Stimulated activated CD4-positive, alpha-beta T cell treated with anti-CD3 and anti-CD28 coated beads, Interleukin-1b, Interleukin-23, amount 100 ng/mL, for 4 hours (primary cell): ENCODE data around the gene P4HB.

Experiments
- DNase-seq, 2 donors: peaks; one replicate each; pipeline ENCODE4 v3.0.0-alpha.2; 2020; ENCODE audit warnings: low read depth in 2 of 2

Gene P4HB

DNA sequence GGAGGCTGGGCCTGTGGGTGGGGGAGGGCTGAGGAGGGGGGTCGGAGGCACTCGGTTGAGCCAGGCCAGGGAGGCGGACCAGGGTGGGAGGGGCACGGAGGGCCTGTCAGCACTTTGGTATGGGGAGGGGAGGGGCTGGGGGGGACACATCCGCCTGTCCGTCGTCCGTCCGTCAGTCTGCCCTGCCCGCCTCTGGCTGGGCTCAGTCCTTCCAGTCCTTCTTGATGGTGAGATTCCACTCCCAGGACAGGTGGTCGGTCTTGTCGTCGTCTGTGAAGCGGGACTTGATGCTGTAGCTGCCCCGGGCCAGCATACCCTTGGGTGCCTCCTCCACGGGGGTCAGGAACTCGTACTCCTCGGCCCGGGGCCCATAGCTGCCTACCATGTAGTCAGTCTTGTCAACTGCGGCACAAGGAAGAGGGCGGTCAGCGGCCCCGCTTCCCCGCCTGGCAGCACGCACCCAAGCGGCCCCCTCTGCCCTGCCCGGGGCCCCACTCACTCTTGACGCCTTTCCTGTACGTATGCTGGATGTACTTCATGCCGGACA is 8.4 kb upstream of the P4HB start:
- DNase-seq = no peak

DNA sequence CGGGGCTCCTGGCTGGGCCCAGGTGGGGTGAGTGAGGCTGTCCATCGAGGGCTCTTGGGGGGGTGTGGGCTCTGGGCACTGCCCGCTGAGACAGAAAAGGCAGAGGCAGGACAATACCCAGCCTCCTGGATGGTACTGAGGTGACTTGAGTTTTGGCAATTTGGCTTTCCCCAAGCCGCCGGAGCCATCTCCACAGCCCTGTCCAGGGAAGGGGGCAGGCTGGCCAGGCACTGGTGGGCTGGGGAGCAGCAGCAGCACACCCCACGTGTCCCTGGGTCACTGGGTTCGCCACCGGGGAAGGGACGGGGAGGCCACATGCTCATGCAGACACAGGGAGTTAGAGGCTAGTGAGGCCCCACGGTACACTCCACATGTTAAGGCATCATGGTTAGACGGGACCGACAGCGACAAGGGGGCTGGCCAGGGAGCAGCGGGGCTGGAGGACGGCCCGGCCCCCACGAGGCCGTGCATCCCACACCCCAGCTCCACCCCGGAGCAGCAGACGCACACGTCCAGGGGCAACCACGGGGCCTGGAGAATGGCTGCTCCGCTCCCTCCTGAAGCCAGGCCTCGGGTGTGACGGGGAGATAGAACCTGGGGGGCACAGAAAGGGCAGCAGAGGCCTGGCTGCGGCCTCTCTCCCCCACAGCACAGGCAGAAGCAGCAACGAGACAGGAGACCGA is 7.8 kb upstream of the P4HB start:
- DNase-seq = no peak

DNA sequence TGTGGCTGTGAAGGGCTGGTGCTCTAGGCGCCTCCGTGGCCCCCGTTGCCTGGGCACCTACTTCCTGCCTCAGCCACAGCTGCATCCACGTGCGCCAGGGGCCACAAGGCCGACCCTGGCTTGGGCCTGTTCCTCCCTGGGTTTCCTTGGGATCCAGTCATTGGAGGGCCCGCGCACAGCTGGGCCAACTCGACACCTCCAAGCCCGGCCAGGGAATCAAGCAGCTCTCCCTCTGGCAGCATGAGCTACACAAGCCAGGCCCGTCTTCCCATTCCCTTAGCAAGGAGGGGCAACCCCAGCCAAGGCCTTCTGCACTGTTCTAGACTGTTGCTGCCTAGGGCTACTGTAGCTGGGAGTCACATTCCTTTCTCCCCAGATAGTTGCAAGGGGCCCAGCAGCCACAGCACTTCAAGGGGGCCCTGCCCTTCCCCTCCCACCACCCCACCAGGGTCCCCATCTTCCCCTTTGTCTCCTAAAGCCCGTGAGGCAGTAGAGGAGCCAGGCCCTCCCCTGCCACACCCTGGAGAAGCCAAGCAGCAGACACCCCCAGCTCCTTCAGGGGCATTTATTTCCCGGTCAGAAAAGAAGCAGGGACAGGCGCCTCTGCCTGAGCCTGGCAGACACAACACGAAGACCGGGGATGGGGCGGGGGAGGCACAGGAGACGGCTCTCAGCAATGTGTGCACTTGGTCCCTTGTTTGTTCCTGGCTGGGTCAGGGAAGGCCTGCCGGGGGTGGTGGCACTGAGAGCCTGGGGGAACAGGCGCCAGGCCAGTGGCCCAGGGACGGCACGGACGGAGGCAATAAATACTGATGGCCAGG is 7.0 kb upstream of the P4HB start:
- DNase-seq = peak in 1 of 2 donors; percentile 27

DNA sequence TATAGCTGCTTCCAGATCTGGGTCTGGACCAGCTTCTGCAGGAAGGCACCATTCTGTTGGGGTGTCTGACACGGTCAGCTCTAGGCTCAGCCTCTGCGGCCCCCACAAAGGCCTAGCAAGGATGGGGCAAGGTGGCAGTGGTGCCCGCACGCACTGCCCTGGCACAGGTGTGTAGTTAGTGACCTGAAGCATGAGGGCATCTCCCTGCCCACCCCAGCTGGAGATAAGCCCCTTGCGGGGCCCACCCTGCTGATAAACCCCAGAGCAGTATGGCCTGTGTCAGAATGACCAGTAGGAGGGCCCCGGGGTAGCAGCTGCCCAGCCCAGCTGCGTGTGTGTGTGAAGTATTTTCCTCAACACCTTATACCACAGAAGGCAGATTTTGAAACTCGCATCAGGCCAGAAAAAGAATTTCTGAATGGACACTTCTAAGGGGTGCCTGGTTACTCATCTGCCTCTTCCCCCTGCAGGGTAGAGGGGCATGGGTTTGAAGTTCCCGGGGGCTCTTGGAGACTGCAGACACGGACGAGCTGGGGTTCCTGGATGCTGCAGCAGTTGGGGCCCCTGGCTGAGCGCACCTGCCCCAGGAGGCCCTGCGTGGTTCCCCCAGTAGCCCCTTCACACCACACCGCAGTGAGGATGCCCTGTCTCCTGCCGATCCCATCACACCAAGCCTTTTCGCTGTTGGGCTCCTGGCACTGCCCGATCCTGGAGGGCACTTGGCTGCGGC is 6.3 kb upstream of the P4HB start:
- no peak for DNase-seq

DNA sequence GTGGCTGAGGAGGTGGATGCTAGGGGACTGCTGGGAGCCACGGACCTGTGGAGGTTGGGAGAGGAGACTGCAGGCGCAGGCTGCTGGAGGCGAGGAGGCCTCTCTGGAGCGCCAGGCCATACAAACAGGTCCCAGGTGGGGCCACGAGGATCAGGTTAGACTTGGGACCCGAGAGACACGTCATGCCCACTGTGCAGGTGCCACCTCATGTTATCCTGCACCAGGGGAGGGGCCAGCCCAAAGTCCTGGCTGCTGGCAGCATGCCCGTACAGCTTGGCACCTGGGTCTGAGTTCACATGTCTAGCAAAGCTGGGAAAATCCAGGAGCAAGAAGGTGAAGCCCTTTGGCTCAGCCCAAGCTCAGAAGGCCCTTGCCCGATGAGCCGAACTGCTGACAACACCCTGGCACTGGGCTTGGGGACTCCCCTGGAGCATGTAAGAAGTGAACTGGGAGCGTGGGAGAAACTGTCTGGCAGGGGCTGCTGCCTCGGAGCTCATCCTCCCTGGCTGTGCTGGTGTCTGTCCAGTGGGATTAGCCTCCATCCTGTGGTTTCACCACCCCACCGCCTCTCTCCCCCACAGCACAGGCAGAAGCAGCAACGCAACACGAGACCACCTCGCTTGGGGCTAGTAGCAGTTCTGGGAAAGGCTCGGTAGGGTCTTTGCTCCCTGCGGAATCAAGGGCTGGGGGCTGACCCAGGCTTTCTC is 5.6 kb upstream of the P4HB start:
- DNase-seq = no peak

DNA sequence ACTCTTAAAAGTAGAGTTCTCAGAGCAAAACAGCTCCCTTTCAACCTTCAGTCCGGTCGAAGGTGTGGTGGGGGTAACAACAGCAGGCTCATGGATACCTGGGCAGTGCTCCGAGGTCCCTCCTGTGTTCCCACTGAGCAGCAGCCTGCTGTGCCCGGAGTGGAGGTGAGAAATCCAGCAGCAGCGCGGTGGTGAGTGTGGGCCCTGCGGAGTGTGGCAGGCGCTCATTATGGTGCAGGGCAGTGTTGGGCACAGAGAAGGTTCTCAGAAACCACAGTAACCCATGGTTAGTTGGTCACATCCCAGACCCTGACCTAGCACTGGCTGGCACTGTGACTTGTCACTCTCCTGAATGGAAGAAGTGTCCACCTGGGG is 5.0 kb upstream of the P4HB start:
- DNase-seq = no peak

DNA sequence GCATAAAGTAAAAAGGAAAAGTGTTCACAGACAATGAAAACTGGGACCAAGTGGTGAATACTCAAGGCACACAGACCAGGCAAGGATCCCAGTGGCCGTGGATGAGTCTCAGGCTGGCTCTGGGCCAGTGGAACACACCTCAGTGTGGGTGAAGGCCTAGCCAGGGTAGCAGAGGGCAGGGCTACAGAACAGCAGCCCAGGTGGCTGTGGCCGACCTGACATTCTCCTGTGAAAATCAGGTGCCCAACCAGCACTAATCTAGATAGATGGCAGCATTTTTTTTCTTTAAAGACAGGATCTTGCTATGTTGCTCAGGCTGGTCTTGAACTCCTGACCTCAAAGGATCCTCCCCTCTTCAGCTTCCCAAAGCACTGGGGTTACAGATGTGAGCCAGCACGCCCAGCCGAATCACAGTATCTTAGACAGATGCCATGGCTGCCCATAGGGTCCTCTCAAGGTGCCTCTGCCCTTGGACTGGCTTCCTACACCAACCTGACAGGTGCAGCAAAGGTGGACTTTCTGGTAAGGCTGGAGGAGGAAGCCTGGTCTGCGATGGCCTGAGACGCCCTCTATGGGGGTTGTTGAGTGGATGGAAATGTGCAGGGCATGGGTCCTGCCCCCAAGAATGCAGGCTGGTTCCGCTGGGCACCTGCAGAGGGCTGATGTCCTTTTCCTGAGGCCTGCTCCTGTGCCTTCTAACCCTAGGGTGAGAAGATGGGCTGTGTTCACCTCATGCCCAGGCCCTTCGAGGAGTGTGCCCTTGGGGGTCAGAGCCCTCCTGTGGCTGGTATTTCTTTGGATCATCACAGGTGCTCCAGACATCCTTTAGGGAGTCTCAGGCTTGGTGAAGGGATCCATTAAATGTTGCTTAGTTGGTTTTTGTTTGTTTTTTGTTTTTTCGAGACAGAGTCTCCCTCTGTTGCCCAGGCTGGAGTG is 3.8 kb upstream of the P4HB start:
- no peak for DNase-seq

DNA sequence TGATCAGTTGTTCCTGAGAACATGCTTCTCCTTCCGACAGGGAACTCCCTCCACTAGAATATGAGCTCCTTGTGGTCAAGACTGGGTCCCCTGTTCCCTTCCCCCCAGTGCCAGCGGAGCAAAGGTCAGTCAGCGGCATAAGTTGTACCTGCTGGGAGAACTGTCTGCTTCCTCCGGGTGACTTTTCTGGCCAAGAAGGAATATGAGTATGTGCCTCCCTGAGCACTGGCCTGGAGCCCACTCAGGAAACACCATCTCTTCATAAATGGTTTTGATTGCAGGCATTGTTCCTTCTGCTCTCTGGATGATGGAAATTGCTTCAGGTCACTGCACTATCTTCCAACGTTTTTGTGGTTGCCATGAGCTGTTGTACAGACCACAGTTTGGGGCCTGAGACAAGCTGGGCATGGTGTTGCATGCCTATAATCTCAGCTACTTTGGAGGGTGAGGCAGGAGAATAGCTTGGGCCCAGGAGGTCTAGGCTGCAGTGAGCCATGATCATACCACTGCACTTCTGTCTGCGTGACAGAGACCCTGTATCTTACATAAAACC is 2.9 kb upstream of the P4HB start:
- DNase-seq = no peak

DNA sequence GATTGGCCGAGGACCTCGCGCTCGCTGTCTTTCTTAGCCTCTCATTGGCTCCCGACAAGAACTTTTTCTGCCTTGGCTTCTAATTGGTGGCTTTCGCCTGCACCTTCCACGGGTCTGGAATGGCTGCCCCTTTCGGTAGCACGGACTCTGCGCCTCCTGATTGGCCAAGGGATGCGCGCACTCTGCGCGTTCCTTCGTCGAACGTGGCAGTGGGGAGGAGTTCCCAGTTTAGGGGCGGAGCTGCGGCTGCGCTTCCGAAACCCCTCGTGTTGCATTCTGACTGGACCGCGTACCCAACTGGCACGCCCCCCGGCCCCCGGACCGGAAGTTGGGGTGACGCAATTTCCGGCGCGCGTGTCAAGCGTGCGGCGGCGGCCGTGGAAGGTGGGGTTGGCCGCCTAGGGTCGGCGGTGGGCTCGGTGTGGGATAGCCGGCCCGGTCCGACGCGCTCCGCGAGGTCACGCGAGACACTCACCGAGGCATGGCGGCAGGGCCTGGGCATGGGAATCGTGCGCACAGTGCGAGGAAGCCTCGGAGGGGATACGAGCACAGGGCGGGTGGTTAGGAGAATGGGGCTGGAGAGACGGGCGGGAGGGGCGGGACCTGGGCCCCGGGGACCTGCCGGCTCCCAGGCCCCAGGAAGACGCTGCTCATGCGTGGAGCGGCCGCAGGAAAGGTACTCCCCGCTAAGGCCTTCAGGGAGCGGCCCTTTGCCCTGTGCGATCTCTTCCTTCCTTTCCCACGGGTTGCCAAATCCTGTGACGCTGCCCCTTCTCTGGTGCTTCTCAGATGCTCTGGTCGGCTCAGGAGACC is 627 bp upstream of the P4HB start:
- peak; percentile 99 for DNase-seq

DNA sequence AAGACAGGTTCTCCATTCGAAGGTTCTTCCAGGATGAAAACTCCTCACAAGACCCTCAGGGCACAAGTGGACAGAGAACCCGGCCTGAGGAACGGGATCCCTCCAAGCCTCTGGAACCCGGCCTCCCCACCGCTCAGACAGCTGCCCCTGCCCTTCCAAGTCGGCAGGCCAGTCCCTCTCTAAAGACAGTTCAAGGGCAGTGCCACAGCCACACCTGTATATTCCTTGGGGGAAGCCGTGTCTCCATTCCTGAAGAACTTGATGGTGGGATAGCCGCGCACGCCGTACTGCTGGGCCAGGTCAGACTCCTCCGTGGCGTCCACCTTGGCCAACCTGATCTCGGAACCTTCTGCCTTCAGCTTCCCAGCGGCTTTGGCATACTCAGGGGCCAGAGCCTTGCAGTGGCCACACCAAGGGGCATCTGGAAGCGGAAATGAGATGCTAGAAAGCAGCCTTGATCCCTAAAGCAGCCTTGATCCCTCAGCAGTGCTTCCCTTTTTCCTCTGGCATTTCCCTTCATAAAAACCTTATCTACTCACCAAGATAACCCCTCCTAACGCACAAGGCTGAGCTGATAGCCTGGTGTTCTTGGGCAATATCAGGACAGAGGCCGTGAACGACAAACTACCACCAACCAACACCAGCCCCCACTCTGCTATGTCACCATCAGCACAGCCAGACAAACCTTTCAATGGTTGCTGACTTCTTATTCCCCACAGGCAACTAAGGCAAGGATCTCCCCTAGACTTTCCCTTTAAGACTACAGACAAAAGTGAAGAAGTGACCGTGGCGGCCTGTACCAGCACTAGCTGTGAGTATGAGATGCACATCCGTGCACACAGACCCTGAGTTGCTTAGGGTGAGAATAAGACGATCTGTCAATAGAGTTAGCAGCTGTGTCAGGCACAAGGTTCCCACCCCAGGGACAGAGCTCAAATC is 1.1 kb downstream of the P4HB start:
- DNase-seq = no peak

DNA sequence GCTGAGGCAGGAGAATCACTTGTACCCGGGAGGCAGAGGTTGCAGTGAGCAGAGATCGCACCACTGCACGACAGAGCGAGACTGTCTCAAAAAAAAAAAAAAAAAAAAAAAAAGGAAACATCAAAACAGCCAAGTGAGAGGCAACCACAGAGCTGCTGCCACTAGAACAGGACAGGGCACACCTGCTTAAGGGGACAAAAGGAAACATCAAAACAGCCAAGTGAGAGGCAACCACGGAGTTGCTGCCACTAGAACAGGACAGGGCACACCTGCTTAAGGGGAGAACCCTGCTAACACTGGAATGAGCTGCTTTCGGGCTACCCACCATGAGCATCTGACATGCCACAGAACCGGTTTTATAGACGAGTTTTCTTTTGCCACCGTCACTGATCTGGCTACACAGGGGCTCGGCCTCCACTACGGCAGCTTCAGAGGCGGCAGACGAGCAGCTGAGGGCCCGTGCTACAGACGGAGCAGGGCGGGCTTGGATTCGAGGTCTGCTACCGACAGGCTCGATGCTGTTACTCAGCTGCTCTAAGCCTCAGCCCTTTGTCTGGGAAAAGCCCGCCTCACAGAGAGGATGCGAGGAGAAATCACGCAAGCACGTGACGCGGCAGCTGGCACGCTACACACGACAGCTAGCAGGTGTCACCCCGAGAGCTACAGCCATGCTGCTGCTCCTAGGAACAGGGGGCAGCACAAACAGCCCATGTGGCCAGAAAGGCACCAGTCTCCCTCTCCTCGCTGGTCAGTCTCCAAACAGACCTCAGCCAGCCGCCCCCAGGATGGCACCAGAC is 2.0 kb downstream of the P4HB start:
- DNase-seq = no peak

DNA sequence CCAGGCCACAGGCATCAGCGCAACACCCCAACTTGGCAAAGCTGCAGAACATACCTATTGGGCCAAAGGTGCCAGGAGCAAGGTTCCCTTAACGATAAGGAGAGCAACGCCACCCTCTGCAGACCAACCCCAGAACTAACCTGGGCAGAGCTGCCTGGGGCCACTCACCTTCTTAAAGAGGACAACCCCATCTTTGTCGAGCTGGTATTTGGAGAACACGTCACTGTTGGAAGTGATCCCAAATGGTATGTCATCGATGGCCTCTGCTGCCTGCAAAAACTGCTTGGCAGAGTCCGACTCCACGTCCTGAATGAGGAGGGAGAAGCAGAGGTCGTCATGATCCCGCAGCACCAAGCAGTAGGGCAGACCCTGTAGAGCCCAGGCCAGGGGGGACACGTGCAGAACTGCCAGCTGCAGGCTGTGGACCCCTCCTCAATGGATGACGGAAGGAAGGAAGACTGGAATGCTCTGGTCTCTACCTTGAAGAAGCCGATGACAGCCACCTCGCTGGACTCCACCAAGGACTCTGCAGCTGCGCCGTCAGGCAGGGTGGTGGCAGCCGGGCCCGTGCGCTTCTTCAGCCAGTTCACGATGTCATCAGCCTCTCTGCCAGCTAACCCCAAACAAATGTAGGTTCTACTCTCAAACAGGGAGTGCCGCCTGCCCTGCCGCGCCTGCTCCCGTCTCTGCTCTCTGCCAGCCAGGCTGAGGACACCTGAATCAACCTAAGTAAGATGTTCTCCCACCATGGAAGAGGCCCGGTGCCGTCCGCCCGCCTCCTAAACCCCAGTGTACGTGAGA is 5.2 kb downstream of the P4HB start:
- no peak for DNase-seq

DNA sequence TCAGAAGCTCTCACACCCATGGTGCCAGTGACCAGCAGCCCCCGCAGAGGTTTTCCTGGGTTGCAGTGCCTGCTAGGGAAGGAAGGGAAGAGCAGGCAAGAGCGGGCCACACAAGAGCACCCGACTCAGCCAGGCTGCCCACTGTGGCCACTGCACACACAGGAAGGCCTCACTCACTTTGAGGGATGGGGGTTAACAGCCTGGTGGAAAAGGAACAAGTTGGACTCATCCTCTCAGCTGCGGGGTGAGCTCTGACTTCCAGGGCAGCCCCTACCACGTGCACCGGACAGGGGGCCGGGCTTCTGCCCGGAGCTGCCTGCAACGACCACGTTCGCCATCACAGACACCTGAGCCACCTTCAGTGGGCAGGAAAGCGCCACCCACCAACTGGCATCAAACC is 8.1 kb downstream of the P4HB start:
- DNase-seq = no peak

DNA sequence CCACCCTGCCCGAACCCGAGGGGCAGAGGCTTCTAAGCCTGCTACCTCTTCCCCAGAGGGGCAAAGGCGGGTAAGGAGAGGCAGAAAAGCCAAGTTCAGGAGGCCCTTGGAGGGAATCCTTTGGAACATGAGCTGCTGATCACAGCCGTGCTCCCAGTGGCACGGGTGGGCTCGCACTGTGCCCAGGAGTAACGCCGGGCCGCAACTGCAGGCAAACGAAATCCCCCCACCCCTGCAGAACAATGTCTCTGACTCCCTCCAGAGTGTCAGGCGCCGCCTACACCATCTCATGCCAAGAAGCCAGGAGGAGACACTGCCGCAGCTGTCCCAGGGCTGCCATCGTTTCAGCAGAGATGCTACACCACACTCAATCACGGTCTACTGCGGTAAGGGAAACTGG is 8.9 kb downstream of the P4HB start:
- DNase-seq = no peak

DNA sequence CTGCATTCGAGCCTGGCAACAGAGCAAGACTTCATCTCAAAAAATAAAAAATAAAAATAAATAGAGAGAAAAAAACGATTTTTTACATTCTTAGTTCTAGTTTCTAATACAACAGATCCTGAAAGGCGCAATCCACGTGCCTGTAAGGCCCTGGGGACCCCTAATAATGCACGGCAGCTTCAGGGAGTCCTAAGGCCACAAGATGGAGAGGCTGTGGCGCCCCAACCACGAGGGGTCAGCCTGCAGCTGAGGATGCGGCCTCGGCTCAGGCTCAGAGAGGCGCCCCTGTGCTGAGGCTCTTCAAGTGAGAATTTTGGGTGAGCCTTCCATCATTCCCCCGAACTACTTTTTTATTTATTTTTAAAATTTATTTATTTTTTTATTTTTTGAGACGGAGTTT is 10.9 kb downstream of the P4HB start:
- no peak for DNase-seq

DNA sequence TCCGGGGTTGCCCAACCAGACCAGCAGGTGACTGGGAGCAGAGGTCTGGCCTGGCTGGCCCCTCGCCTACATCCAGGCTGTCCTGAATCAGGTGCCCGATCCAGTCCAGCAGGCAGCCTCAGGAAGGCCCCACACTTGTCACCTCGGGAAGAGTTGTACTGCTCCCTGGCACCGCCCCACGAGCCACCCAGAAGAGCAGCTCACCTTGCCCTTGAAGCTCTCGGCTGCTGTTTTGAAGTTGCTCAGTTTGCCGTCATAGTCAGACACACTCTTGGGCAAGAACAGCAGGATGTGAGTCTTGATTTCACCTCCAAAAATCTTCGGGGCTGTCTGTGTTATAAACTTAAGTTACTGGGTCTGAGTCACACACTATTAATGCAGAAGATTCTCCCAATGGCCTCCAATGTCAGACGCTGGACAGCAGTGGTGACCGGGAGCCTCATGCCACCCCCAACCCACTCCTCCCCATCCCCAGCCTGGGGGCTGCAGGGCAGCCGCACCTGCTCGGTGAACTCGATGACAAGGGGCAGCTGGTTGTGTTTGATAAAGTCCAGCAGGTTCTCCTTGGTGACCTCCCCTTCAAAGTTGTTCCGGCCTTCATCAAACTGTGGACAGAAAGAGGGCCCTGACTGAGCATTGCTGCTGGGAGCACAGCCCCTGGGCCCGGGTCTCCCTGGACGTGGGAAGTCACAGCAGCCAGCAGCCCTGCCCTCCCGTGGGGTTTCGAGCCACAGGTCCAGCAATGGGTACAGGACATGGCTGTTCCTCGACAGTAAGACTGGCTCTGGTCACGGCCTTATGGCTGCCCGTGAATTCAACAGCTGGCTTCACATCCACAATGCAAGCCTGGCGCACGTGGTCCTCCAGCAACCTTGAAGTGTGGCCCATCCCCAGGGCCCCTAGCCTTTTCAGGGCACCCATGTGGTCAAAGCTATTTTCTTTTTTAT is 13.3 kb downstream of the P4HB start:
- no peak for DNase-seq
